Measurements from ENCODE around the gene TUBA8. TPM values are rescaled to one million over a fixed set of nuclear protein-coding genes. Genes with fewer than 3 reads are reported as not detected.
"Not testable (repeated sequence)": the region's sequence is repeated elsewhere in the genome, so short reads cannot be mapped to it uniquely, and the experiment has no call there.

The TUBA8 gene
- total and polyA plus RNA-seq, 2 donors from 2014 or later: 1.1 to 5.9 TPM

DNA sequence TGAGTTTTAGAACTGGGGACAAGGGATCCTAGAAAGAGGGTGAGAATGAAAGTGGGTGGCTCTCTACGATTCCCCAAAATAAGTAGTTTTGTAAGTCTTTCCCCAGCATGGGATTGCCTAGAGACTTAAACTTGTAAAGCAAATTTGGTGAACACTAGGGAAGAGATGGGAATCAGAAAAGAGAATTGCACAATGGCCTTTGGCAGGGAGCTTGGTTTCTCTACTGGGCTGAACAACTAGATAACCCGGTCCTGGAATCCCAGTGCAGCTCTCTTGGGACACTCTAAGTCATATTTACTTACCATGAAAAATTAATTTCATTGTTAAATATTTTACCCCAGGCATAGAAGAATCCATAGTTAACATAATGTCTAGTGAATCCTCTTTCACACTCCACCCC, 22.8 kb downstream of the TUBA8 start:
- Histone ChIP-seq H3K36me3 (ENCODE audit: control insufficient read depth in 2 of 3, insufficient read depth in 3 of 3, low read length in 3 of 3) (no peaks in the 10 kb centered on the region), H3K9me3 (ENCODE audit: control insufficient read depth in 2 of 3, insufficient read depth in 1 of 3, low read length in 3 of 3) (no peaks in the 10 kb centered on the region), H3K4me3 (ENCODE audit: low read length in 3 of 3) (no peak overlapping the region), H3K4me1 (ENCODE audit: control insufficient read depth in 2 of 3, insufficient read depth in 2 of 3, low read depth in 1 of 3, low read length in 3 of 3) (no peaks in the 10 kb centered on the region), H3K9ac (ENCODE audit: low read length in 3 of 3) (no peak overlapping the region), H3K27me3 (ENCODE audit: control insufficient read depth, insufficient read depth, low read length) (no peaks in the 10 kb centered on the region), H3K27ac (ENCODE audit: low read depth in 2 of 2, low read length in 2 of 2) (no peak overlapping the region)
- DNase-seq (no peak), FAIRE-seq (no peak)
- TF ChIP-seq, protein P1, sequence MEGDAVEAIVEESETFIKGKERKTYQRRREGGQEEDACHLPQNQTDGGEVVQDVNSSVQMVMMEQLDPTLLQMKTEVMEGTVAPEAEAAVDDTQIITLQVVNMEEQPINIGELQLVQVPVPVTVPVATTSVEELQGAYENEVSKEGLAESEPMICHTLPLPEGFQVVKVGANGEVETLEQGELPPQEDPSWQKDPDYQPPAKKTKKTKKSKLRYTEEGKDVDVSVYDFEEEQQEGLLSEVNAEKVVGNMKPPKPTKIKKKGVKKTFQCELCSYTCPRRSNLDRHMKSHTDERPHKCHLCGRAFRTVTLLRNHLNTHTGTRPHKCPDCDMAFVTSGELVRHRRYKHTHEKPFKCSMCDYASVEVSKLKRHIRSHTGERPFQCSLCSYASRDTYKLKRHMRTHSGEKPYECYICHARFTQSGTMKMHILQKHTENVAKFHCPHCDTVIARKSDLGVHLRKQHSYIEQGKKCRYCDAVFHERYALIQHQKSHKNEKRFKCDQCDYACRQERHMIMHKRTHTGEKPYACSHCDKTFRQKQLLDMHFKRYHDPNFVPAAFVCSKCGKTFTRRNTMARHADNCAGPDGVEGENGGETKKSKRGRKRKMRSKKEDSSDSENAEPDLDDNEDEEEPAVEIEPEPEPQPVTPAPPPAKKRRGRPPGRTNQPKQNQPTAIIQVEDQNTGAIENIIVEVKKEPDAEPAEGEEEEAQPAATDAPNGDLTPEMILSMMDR (IDR thresholded peaks at IDR 0.05; ENCODE audit: borderline replicate concordance, extremely low read depth, insufficient read depth): no peak
- intact Hi-C loops (cut with DNase I): no loop called here

DNA sequence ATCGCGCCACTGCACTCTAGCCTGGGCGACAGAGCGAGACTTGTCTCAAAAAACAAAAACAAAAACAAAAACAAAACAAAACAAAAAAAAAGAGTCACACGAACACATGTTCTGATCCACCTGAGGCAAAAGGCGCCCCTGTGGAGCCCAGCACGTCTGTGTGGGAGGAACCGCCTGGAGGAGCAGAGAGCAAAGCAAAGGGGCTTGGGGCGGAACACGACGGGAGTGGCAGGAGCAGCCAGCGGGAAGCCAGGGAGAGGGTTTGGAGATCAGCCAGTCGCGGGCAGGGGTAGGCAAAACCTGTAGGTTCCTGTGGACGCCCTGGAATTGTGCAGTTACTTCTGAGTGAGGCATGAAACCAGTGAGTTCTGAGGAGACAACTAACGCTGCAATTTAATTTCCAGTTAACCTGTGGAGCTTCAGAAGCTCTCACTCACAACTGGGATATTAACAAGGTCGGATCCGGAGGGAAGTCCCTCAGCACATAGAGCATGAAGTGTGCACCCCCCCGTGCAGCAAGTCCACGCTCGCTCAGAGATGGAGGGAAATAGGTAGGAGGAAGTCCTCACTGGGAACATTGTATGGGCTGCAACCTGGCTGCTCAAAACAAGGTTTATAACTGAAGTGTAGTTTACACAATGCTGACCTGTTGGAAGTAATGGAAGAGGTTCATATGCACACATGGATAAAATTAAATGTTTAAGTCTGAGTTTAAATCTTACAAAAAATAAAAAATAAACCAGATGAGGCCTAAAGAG, 26.1 kb downstream of the TUBA8 start:
- no peak for FAIRE-seq
- H3K4me1 ChIP-seq (ENCODE audit: control insufficient read depth in 2 of 3, insufficient read depth in 2 of 3, low read depth in 1 of 3, low read length in 3 of 3): no peaks in the 10 kb centered on the region

DNA sequence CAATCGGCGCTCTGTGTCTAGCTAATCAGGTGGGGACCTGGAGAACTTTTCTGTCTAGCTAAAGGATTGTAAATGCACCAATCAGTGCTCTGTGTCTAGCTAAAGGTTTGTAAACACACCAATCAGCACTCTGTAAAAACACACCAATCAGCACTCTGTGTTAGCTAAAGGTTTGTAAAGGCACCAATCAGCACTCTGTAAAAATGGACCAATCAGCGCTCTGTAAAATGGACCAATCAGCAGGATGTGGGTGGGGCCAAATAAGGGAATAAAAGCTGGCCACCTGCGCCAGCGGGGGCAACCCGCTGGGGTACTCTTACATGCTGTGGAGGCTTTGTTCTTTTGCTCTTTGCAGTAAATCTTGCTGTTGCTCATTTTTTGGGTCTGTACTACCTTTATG, 30.4 kb downstream of the TUBA8 start:
- FAIRE-seq; H3K36me3 ChIP-seq (ENCODE audit: control insufficient read depth in 2 of 3, insufficient read depth in 3 of 3, low read length in 3 of 3); H3K27me3 ChIP-seq (ENCODE audit: control insufficient read depth, insufficient read depth, low read length); H3K4me1 ChIP-seq (ENCODE audit: control insufficient read depth in 2 of 3, insufficient read depth in 2 of 3, low read depth in 1 of 3, low read length in 3 of 3); H3K9me3 ChIP-seq (ENCODE audit: control insufficient read depth in 2 of 3, insufficient read depth in 1 of 3, low read length in 3 of 3); DNase-seq; H3K9ac ChIP-seq (ENCODE audit: low read length in 3 of 3); H3K4me3 ChIP-seq (ENCODE audit: low read length in 3 of 3); H3K27ac ChIP-seq (ENCODE audit: low read depth in 2 of 2, low read length in 2 of 2); intact Hi-C loops (cut with DNase I): not testable (repeated sequence)

More for the DNA sequence above, 26.1 kb downstream of the TUBA8 start:
- no peak overlapping the region for H3K9ac ChIP-seq (ENCODE audit: low read length in 3 of 3)
- H3K36me3 ChIP-seq (ENCODE audit: control insufficient read depth in 2 of 3, insufficient read depth in 3 of 3, low read length in 3 of 3): no peaks in the 10 kb centered on the region
- intact Hi-C loops (cut with DNase I): no loop called here
- no peaks in the 10 kb centered on the region for H3K9me3 ChIP-seq (ENCODE audit: control insufficient read depth in 2 of 3, insufficient read depth in 1 of 3, low read length in 3 of 3)
- TF ChIP-seq, protein P1 (IDR thresholded peaks at IDR 0.05; ENCODE audit: borderline replicate concordance, extremely low read depth, insufficient read depth): no peak
- no peak for DNase-seq
- no peaks in the 10 kb centered on the region for H3K27me3 ChIP-seq (ENCODE audit: control insufficient read depth, insufficient read depth, low read length)
- no peak overlapping the region for H3K4me3 ChIP-seq (ENCODE audit: low read length in 3 of 3)
- H3K27ac ChIP-seq (ENCODE audit: low read depth in 2 of 2, low read length in 2 of 2): no peak overlapping the region

DNA sequence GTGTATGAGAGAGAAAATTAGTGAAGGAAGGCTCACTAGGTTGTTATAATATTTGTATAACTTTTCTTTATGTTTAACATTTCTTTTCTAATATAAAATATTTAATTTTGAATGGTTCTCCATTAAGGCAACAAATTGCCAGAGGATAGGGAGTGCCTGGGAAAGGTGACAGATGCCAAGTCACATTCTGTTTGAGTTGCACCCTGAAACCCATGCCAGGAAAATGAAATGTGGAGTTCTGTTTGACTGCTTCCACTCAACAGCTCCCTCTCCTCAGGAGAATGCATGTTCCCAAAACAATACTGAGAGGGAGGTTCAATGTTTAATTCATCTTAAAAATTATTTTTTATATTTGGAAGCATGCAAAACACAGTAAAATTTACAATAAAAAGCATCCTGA, 33.5 kb downstream of the TUBA8 start:
- Histone ChIP-seq H3K9me3 (ENCODE audit: control insufficient read depth in 2 of 3, insufficient read depth in 1 of 3, low read length in 3 of 3) (no peaks in the 10 kb centered on the region), H3K27ac (ENCODE audit: low read depth in 2 of 2, low read length in 2 of 2) (no peak overlapping the region), H3K9ac (ENCODE audit: low read length in 3 of 3) (no peak overlapping the region), H3K27me3 (ENCODE audit: control insufficient read depth, insufficient read depth, low read length) (no peaks in the 10 kb centered on the region), H3K4me1 (ENCODE audit: control insufficient read depth in 2 of 3, insufficient read depth in 2 of 3, low read depth in 1 of 3, low read length in 3 of 3) (peaks cover 0 to 2% (median 0%) of the 10 kb centered on the region in 3 donors), H3K36me3 (ENCODE audit: control insufficient read depth in 2 of 3, insufficient read depth in 3 of 3, low read length in 3 of 3) (no peaks in the 10 kb centered on the region), H3K4me3 (ENCODE audit: low read length in 3 of 3) (no peak overlapping the region)
- intact Hi-C loops (cut with DNase I): no loop called here
- DNase-seq (no peak), FAIRE-seq (no peak)
- TF ChIP-seq, protein P1 (IDR thresholded peaks at IDR 0.05; ENCODE audit: borderline replicate concordance, extremely low read depth, insufficient read depth): no peak

Measured in kidney (tissue), 14 donors.